Measurements from ENCODE around the gene TCEANC.
"Not testable (repeated sequence)": the region's sequence is repeated elsewhere in the genome, so short reads cannot be mapped to it uniquely, and the experiment has no call there.

- TF ChIP-seq EZH2 (IDR thresholded peaks at IDR 0.05; ENCODE audit: insufficient read depth, poor library complexity, severe bottlenecking); EZH2phosphoT487 (IDR thresholded peaks at IDR 0.05; ENCODE audit: insufficient read depth, low read depth): not testable (repeated sequence)
These were observed 15.7 kb upstream of the TCEANC start for GRCh38 chrX:13637224-13637623.

Measured in GM23248 (cell line).